Smooth muscle cell (in vitro differentiated cells): Measurements from ENCODE around the gene GLUD1. TPM values are rescaled to one million over a fixed set of nuclear protein-coding genes. Genes with fewer than 3 reads are reported as not detected.
"Not testable (repeated sequence)": the region's sequence is repeated elsewhere in the genome, so short reads cannot be mapped to it uniquely, and the experiment has no call there.

Experiments
- DNase-seq: peaks from one replicate; lab custom pipeline; 2025; ENCODE audit not compliant: unreplicated experiment; lab: John Stamatoyannopoulos, UW
- H2AFZ ChIP-seq: fragments of 200-600 bp; sonication (generic); 2 replicates; pipeline ENCODE4 v1.6.0; 2016; ENCODE audit warnings: antibody characterized with exemption, low read depth, mild to moderate bottlenecking
- H3F3A ChIP-seq: fragments of 200-600 bp; sonication (generic); 2 replicates; pipeline ENCODE4 v1.6.0; 2017; ENCODE audit warnings: antibody characterized with exemption, low read depth
- H3K27ac ChIP-seq: fragments of 200-600 bp; sonication (generic); 2 replicates; pipeline ENCODE4 v1.5.1; 2016; ENCODE audit warnings: low read depth, mild to moderate bottlenecking
- H3K27me3 ChIP-seq: fragments of 200-600 bp; sonication (generic); 2 replicates; pipeline ENCODE4 v1.6.1; 2016; ENCODE audit warnings: low read depth, mild to moderate bottlenecking
- H3K36me3 ChIP-seq: fragments of 200-600 bp; sonication (generic); 2 replicates; pipeline ENCODE4 v1.5.1; 2016; ENCODE audit warnings: low read depth
- H3K4me1 ChIP-seq: fragments of 200-600 bp; sonication (generic); 2 replicates; pipeline ENCODE4 v1.5.1; 2016; ENCODE audit warnings: low read depth
- H3K4me2 ChIP-seq: fragments of 200-600 bp; sonication (generic); 2 replicates; pipeline ENCODE4 v1.6.0; 2016; ENCODE audit warnings: mild to moderate bottlenecking
- H3K4me3 ChIP-seq: fragments of 200-600 bp; sonication (generic); 2 replicates; pipeline ENCODE4 v1.5.1; 2016; ENCODE audit warnings: mild to moderate bottlenecking
- H3K79me2 ChIP-seq: fragments of 200-600 bp; sonication (generic); 2 replicates; pipeline ENCODE4 v1.6.0; 2016; ENCODE audit warnings: low read depth, mild to moderate bottlenecking
- H3K9ac ChIP-seq: fragments of 200-600 bp; sonication (generic); 2 replicates; pipeline ENCODE4 v1.6.0; 2016; ENCODE audit warnings: low read depth
- H3K9me3 ChIP-seq: fragments of 200-600 bp; sonication (generic); replicated peaks from 2 replicates; pipeline ENCODE4 v1.5.1; 2016; ENCODE audit warnings: low read depth
- H4K20me1 ChIP-seq: fragments of 200-600 bp; sonication (generic); 2 replicates; pipeline ENCODE4 v1.6.0; 2016; ENCODE audit warnings: low read depth
- CTCF ChIP-seq: fragments of 200-600 bp; sonication (generic); IDR thresholded peaks from 2 replicates; pipeline ENCODE4 v1.5.1; 2017; ENCODE audit warnings: borderline replicate concordance, mild to moderate bottlenecking, antibody characterized with exemption; ENCODE audit not compliant: insufficient read depth, poor library complexity, severe bottlenecking
- WGBS: methylation state at CpG from one replicate; pipeline ENCODE4 v1.1.7; 2016; ENCODE audit warnings: low lambda C conversion rate; 5-methylcytosine and 5-hydroxymethylcytosine counted together
- polyA plus RNA-seq: library from polyadenylated mRNA; unstranded; fragments of >200 nt; fragmentation: Nextera tagmentation; extraction: Ambion mirVana; gene quantifications from 2 replicates; pipeline ENCODE4 v1.2.1, GENCODE V29; 2016
- total RNA-seq: library from RNA; depleted of rRNA; stranded (reverse); fragments of >200 nt; gene quantifications from 2 replicates; pipeline ENCODE4 v1.2.3, GENCODE V29; 2014

GLUD1 gene
- total RNA-seq (119 and 138 TPM in 2 replicates), polyA plus RNA-seq (47.6 and 66.9 TPM in 2 replicates)

GRCh38 chr10:87094373-87095235 lies at the start of gene GLUD1, which contains the start of gene SHLD2:
GLUD1 (minus strand) TSS chr10:87094843; CDS start chr10:87094769, 74 bp downstream.
SHLD2 (plus strand) TSS chr10:87095206; CDS start chr10:87151355, 56,149 bp downstream.
- Histone ChIP-seq H3K9ac (peak within 1 kb of the TSS; percentile 94), H3K79me2 (peaks cover 64% of the 10 kb centered on the region), H3K27me3 (no peaks in the 10 kb centered on the region), H3K36me3 (no peaks in the 10 kb centered on the region), H3K4me2 (peak within 1 kb of the TSS; percentile 87), H3K4me1 (peaks cover 31% of the 10 kb centered on the region), H4K20me1 (peaks cover 43% of the 10 kb centered on the region), H3K27ac (peak within 1 kb of the TSS; percentile 94), H2AFZ (peak within 1 kb of the TSS; percentile 61), H3F3A (peaks cover 7% of the 10 kb centered on the region), H3K9me3 (no peaks in the 10 kb centered on the region), H3K4me3 (peak within 1 kb of the TSS; percentile 65)
- no peak for TF ChIP-seq CTCF
- WGBS: 1% methylated on average over 82 of the region's 111 CpGs
- peak; percentile 93 for DNase-seq

DNA sequence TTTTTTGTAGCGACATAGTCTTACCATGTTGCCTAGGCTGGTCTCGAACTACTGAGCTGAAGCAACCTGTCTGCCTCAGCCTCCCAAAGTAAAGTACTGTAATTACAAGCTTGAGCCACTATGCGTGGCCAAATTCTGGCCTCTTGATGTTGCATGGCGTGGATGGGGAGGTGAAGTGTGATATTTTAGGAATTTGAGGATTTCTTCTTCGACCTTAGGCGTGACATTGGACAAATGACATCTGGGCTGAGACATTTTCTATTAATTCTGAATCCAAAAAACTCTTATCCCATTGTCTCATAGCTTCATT lies 48.4 kb upstream of the GLUD1 start:
- H3K9ac ChIP-seq, H3K36me3 ChIP-seq, H3K79me2 ChIP-seq, H3K4me1 ChIP-seq, H3K4me3 ChIP-seq, H3K4me2 ChIP-seq, H3K9me3 ChIP-seq, H3F3A ChIP-seq, H4K20me1 ChIP-seq, H2AFZ ChIP-seq, H3K27ac ChIP-seq, DNase-seq, H3K27me3 ChIP-seq: not testable (repeated sequence)
- WGBS: 95% methylated on average over 6 of the region's 6 CpGs

DNA sequence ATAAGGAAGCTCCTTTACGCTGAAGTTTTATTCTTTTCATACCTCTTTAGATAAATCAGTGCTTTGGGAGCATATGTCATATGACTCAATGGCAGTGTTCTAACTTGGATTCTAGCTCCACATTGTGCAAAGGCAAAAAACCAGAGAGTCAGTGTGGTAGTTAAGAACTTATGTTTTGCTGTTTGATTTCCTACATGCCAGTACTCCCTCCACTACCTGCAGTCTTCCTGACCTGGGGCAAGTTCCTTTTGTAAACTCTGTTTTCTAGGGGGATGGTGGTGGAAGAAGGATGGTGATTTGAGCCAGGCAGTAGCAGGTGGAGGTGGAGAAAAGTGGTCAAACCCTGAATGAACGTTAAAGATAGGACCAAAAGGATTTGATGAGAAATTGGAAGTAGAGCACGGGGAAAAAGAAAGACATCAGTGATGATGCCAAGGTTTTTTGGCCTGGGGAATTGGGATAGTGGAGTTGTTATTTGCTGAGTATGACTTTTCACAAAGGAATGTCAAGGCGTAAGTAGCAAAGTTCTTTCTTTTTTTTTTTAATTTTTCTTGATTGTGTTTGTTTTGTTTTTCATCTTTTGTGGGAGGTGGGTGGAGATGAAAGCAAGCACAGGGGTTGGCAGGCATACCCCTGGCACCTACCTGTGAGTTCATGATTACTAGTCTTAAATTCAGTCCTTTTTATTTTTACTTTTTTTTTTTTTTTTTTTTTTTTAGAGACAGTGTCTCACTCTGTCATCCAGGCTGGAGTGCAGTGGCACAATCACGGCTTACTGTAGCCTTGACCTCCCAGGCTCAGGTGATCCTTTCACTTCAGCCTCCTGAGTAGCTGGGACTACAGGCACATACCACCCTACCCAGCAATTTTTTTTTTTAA lies 47.8 kb upstream of the GLUD1 start:
- H4K20me1 ChIP-seq, H3K4me1 ChIP-seq, H3F3A ChIP-seq, H3K4me3 ChIP-seq, H3K27me3 ChIP-seq, H3K79me2 ChIP-seq, DNase-seq, H3K36me3 ChIP-seq, H2AFZ ChIP-seq, H3K27ac ChIP-seq, H3K9me3 ChIP-seq, H3K9ac ChIP-seq, H3K4me2 ChIP-seq: not testable (repeated sequence)
- WGBS: 74% methylated on average over 5 of the region's 5 CpGs

- not testable (repeated sequence) for H3K27me3 ChIP-seq, H3K79me2 ChIP-seq, H3K4me1 ChIP-seq, H3K4me3 ChIP-seq, H3K9me3 ChIP-seq, H3K36me3 ChIP-seq, H2AFZ ChIP-seq, H3K4me2 ChIP-seq, DNase-seq, H3F3A ChIP-seq, H3K9ac ChIP-seq, H3K27ac ChIP-seq, H4K20me1 ChIP-seq
Observed at GRCh38 chr10:87137478-87137877, 42.8 kb upstream of the GLUD1 start.

DNA sequence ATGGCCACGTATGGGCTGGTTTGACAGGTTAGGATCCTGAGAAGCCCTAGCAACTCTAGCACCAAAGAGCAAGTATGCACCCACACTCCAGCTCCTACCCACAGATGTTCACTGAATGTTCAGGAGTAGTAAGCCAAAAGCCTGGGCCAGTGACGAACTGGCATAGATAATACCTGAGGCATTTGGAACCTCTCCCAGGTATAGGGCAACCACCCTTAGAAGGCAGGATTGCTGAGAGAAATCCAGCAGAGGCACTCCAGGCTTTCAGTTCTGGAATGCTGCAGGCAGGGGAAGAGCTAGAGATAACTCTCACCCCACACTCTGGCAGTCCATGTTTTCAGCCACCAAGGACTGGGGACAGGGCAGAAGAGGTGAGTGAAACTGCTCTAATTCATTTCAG lies 39.8 kb upstream of the GLUD1 start:
- not testable (repeated sequence) for H3K4me3 ChIP-seq, H3K9me3 ChIP-seq, H3K9ac ChIP-seq, DNase-seq, H3K79me2 ChIP-seq, H4K20me1 ChIP-seq, H3K27ac ChIP-seq, H3F3A ChIP-seq, H3K4me1 ChIP-seq, H3K36me3 ChIP-seq, H3K27me3 ChIP-seq, H3K4me2 ChIP-seq, H2AFZ ChIP-seq
- WGBS: 83% methylated on average over 2 of the region's 2 CpGs

GRCh38 chr10:87133936-87134335 lies 39.3 kb upstream of the GLUD1 start:
- not testable (repeated sequence) for H3K4me3 ChIP-seq, H2AFZ ChIP-seq, H3K79me2 ChIP-seq, DNase-seq, H3F3A ChIP-seq, H3K9ac ChIP-seq, H4K20me1 ChIP-seq, H3K9me3 ChIP-seq, H3K27me3 ChIP-seq, H3K27ac ChIP-seq, H3K4me1 ChIP-seq, H3K36me3 ChIP-seq, H3K4me2 ChIP-seq
- WGBS: 100% methylated on average over 2 of the region's 2 CpGs

- not testable (repeated sequence) for H3K79me2 ChIP-seq, H3F3A ChIP-seq, H3K9ac ChIP-seq, H2AFZ ChIP-seq, H3K4me3 ChIP-seq, H3K27me3 ChIP-seq, H4K20me1 ChIP-seq, H3K36me3 ChIP-seq, H3K4me1 ChIP-seq, H3K9me3 ChIP-seq, H3K4me2 ChIP-seq, DNase-seq, H3K27ac ChIP-seq
Observed at GRCh38 chr10:87132176-87132575, 37.5 kb upstream of the GLUD1 start.
